ENCODE results near the gene HLA-DMB.

DNA sequence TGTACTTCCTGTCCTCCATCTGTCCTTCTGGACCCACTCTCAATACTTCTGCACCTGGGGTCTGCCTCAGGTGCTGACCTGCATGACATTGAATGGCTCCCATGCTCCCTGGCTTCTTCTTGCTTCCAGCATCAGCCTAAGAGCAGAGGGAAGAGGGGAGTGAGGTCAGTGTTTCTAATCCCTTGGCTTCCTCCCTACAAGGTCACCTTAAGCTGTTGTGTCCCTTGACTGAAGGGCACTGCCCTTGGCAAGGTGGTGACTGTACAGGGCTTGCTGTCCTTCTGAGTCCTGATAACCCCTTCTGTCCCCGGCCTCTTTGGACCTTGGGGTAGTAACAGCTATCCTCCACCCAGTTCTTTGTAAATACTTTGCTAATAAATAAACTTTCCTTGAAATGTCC, 9.6 kb downstream of the HLA-DMB start:
- TF ChIP-seq GATA2 (IDR thresholded peaks at IDR 0.05; ENCODE audit: low read depth, low read length) = no peak
- no peak for TF ChIP-seq GATA3 (IDR thresholded peaks at IDR 0.05; ENCODE audit: low read depth, low read length)
